Activated CD8-positive, alpha-beta T cell treated with anti-CD3 and anti-CD28 coated beads for 36 hours (primary cell): Measurements from ENCODE around the gene HLA-B. TPM values are rescaled to one million over a fixed set of nuclear protein-coding genes. Genes with fewer than 3 reads are reported as not detected.

ENCODE experiments used
- ATAC-seq: fragments of 200-7000 bp; cut with Tn5 transposase; one replicate; pipeline ENCODE4 v1.10.0; 2021; ENCODE audit warnings: mild to moderate bottlenecking, moderate library complexity
- CTCF ChIA-PET: fragments of 350-600 bp; sonication (Branson Sonifier 250); formaldehyde crosslinking; loops from one replicate; lab custom pipeline; 2021; ENCODE audit warnings: antibody characterized with exemption; lab: Charles Lee
- POLR2A ChIA-PET: fragments of 350-600 bp; sonication (Branson Sonifier 250); formaldehyde crosslinking; loops from one replicate; lab custom pipeline; 2021; ENCODE audit warnings: antibody characterized with exemption; lab: Charles Lee
- DNase-seq: peaks from one replicate; pipeline ENCODE4 v3.0.0-alpha.2; 2020
- H3K27ac Mint-ChIP-seq: one replicate; pipeline ENCODE4 v1.8.0; 2021; ENCODE audit warnings: mild to moderate bottlenecking, mixed read lengths
- H3K27me3 Mint-ChIP-seq: one replicate; pipeline ENCODE4 v1.8.0; 2021; ENCODE audit warnings: mixed read lengths
- H3K36me3 Mint-ChIP-seq: one replicate; pipeline ENCODE4 v1.8.0; 2021; ENCODE audit warnings: low read depth, mixed read lengths
- H3K4me1 Mint-ChIP-seq: one replicate; pipeline ENCODE4 v1.8.0; 2021; ENCODE audit warnings: low read depth, mixed read lengths
- H3K4me3 Mint-ChIP-seq: one replicate; pipeline ENCODE4 v1.8.0; 2021; ENCODE audit warnings: mild to moderate bottlenecking, moderate library complexity, mixed read lengths
- H3K9me3 Mint-ChIP-seq: one replicate; pipeline ENCODE4 v1.8.0; 2021; ENCODE audit warnings: mixed read lengths
- intact Hi-C: fragments of 100-400 bp; cut with micrococcal nuclease; formaldehyde crosslinking; loops from one replicate; pipeline ENCODE4 v1.10.0; 2022
- total RNA-seq, 2 experiments: library from RNA; stranded (reverse); gene quantifications; one replicate each; pipeline ENCODE4 v1.2.3, GENCODE V29; 2021
- TF ChIP-seq, protein P1 (sequence below): fragments of 200-600 bp; IDR thresholded peaks from one replicate; pipeline ENCODE4 v1.8.0; 2022; ENCODE audit warnings: antibody characterized with exemption, mild to moderate bottlenecking

The HLA-B gene
- total RNA-seq, 2 experiments from 2014 or later, result 2,892 to 2,968 TPM

DNA sequence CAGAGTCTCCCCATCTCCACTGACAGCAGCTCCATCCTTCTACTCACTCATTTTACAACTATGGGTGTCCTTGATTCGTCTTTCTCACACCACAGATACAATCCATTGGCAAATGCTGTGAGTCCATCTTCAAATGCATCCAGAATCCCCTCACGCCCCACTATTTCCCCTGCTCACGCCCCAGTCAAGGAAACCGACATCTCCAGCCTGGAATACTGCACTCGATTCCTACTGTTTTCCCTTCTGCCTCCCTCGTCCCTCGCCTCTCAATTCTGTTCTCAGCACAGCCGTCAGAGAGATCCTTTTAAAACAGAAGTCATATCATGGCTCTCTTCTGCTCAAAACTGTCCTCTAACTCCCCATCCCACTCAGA is 4.7 kb downstream of the HLA-B start:
- ChIA-PET CTCF (no interaction called here), POLR2A (interaction anchor here (0.5 to 4.6 kb wide), 15 partner anchors 10 to 1314 kb away, joined by 3 to 52 read pairs (median 3); partner anchors contain the start of gene HLA-DQB1)
- ATAC-seq (no peak), DNase-seq (no peak)
- peak overlapping the region; percentile 90 for H3K4me3 Mint-ChIP-seq
- H3K4me1 Mint-ChIP-seq, result peaks cover 45% of the 10 kb centered on the region
- H3K36me3 Mint-ChIP-seq, result peaks cover 49% of the 10 kb centered on the region
- TF ChIP-seq, protein P1, sequence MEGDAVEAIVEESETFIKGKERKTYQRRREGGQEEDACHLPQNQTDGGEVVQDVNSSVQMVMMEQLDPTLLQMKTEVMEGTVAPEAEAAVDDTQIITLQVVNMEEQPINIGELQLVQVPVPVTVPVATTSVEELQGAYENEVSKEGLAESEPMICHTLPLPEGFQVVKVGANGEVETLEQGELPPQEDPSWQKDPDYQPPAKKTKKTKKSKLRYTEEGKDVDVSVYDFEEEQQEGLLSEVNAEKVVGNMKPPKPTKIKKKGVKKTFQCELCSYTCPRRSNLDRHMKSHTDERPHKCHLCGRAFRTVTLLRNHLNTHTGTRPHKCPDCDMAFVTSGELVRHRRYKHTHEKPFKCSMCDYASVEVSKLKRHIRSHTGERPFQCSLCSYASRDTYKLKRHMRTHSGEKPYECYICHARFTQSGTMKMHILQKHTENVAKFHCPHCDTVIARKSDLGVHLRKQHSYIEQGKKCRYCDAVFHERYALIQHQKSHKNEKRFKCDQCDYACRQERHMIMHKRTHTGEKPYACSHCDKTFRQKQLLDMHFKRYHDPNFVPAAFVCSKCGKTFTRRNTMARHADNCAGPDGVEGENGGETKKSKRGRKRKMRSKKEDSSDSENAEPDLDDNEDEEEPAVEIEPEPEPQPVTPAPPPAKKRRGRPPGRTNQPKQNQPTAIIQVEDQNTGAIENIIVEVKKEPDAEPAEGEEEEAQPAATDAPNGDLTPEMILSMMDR, result no peak
- intact Hi-C loops, result loop anchor here (2.0 to 5.0 kb wide), 2 partner anchors 85 to 150 kb away; no protein-coding TSS in a partner anchor
- no peaks in the 10 kb centered on the region for H3K9me3 Mint-ChIP-seq
- H3K27me3 Mint-ChIP-seq, result no peaks in the 10 kb centered on the region
- H3K27ac Mint-ChIP-seq, result peak overlapping the region; percentile 62

DNA sequence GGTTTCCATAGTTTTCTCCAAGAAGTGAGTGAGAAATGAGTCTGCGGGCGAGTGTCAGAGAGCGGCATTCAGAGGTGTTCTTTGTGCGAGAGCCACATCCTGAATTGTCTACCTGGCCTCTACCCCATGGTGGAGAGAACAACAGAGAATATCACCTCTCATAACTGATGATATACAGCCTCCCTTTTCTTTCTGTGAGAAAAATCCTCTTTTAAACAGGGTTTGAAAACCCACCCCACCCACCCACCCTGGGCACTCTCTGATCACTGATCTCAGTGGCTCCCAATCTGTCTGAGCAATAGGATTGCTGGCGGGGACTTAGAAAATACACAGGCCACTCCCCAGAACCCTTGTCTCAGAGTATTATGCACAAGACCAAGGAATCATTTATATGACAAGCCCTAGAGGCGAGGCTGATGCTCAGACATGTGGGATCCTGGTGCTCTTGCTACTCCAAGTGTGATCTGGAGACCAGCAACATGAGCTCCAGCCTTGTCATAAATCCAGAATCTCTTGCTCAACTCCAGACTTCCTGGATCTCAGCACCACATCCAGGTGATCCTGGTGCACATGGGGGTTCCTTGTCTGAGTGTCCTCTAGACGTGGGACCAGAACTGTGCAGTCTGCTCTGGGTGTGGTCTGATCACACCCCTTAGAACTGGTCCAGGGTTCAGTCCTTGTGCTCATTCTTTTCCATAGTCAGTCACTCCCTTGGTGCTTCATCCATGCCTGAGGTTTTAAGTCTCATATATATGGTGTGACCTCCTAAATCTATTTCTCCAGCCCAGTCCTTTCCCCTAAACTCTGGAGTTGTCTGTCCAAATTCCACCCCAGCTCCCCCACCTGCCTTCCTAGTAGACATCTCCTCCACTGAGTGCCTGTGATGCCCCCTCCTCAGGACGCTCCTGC is 5.3 kb downstream of the HLA-B start:
- Mint-ChIP-seq H3K36me3 (peaks cover 44% of the 10 kb centered on the region), H3K9me3 (no peaks in the 10 kb centered on the region), H3K27me3 (no peaks in the 10 kb centered on the region), H3K4me3 (peak overlapping the region; percentile 90), H3K27ac (peak overlapping the region; percentile 62), H3K4me1 (peaks cover 45% of the 10 kb centered on the region)
- peak; percentile 48 for ATAC-seq
- peak; percentile 39 for DNase-seq
- intact Hi-C loops, result loop anchor here (2.0 to 5.0 kb wide), 2 partner anchors 85 to 149 kb away; no protein-coding TSS in a partner anchor
- ChIA-PET CTCF (no interaction called here), POLR2A (interaction anchor here (0.5 to 4.6 kb wide), 13 partner anchors 10 to 1315 kb away, joined by 3 to 52 read pairs (median 4); partner anchors contain the start of gene HLA-DQB1)
- TF ChIP-seq, protein P1, result no peak

- Mint-ChIP-seq H3K9me3 (no peaks in the 10 kb centered on the region), H3K27ac (peak overlapping the region; percentile 40), H3K4me1 (peaks cover 45% of the 10 kb centered on the region), H3K27me3 (no peaks in the 10 kb centered on the region), H3K36me3 (peaks cover 39% of the 10 kb centered on the region), H3K4me3 (no peak overlapping the region)
- CTCF ChIA-PET, result no interaction called here
- DNase-seq, result no peak
- peak; percentile 1 for ATAC-seq
- TF ChIP-seq, protein P1, result no peak
- intact Hi-C loops, result loop anchor here (5.0 kb wide), 1 partner anchor 149 kb away; no protein-coding TSS in a partner anchor
- POLR2A ChIA-PET, result interaction anchor here (1.5 to 1.9 kb wide), 2 partner anchors 42 to 78 kb away, joined by 4 to 5 read pairs; no protein-coding TSS in a partner anchor
These were observed 6.0 kb downstream of the HLA-B start for GRCh38 chr6:31351033-31351380.

- ChIA-PET CTCF (no interaction called here), POLR2A (interaction anchor here (1.5 to 1.9 kb wide), 2 partner anchors 41 to 78 kb away, joined by 4 to 5 read pairs; no protein-coding TSS in a partner anchor)
- Mint-ChIP-seq H3K27me3 (no peaks in the 10 kb centered on the region), H3K9me3 (no peaks in the 10 kb centered on the region), H3K4me3 (no peak overlapping the region), H3K27ac (no peak overlapping the region), H3K36me3 (peaks cover 33% of the 10 kb centered on the region), H3K4me1 (peaks cover 48% of the 10 kb centered on the region)
- ATAC-seq (no peak), DNase-seq (no peak)
- TF ChIP-seq, protein P1, result no peak
- intact Hi-C loops, result loop anchor here (5.0 kb wide), 1 partner anchor 148 kb away; no protein-coding TSS in a partner anchor
These were observed 6.6 kb downstream of the HLA-B start for GRCh38 chr6:31350196-31351032.
